HepG2 (cell line): Measurements from ENCODE around the gene FBXL13. TPM values are rescaled to one million over a fixed set of nuclear protein-coding genes. Genes with fewer than 3 reads are reported as not detected.

ENCODE experiments used
- ATAC-seq: fragments of 200-7000 bp; cut with Tn5 transposase; 3 replicates; pipeline ENCODE4 v1.9.1; 2020; ENCODE audit warnings: mild to moderate bottlenecking, moderate library complexity
- BruUV-seq: library from RNA; stranded (reverse); fragments of 400-500 nt; replicated peaks from 2 replicates; lab custom pipeline; 2021; lab: Mats Ljungman, UMichigan
- CTCF ChIA-PET: fragments of 300-600 bp; formaldehyde crosslinking; extraction: SDS; loops from one replicate; lab custom pipeline; 2021; ENCODE audit warnings: low total read pairs, inconsistent platforms, low intra/inter-chr PET ratio; lab: Yijun Ruan, JAX
- POLR2A ChIA-PET: fragments of 350-600 bp; sonication (Branson Sonifier 250); formaldehyde crosslinking; loops from one replicate; lab custom pipeline; 2020; ENCODE audit warnings: antibody characterized with exemption, inconsistent platforms; lab: Yijun Ruan, JAX
- DNase-seq: peaks from one replicate; pipeline ENCODE4 v3.0.0-alpha.2; 2015; ENCODE audit warnings: low spot score
- FAIRE-seq: peaks from 3 replicates; lab custom pipeline; 2011; peaks lifted over from hg19 to GRCh38; lab: Jason Lieb, UNC
- H2AFZ ChIP-seq: one replicate; pipeline ENCODE4 v1.6.1; 2011; ENCODE audit warnings: low read length, inconsistent platforms
- H3K27ac ChIP-seq: fragments of 300-600 bp; 3 replicates; pipeline ENCODE4 v1.8.0; 2011; ENCODE audit warnings: mixed run types, mild to moderate bottlenecking, mixed read lengths, low read length, inconsistent platforms; ENCODE audit not compliant: insufficient read depth; ENCODE audit errors: extremely low read length
- H3K27me3 ChIP-seq, 2 experiments: fragments of 200-600 bp in 1 of 2; 2 replicates in 1 of 2; 3 replicates in 1 of 2; pipeline versions ENCODE4 v1.6.0 to v1.8.0; 2011; ENCODE audit warnings: low read length in 2 of 2, mild to moderate bottlenecking in 2 of 2, moderate library complexity in 2 of 2, inconsistent platforms in 1 of 2; ENCODE audit not compliant: insufficient read depth in 2 of 2, control insufficient read depth in 1 of 2
- H3K36me3 ChIP-seq, 2 experiments: fragments of 200-600 bp in 1 of 2; replicated peaks in 1 of 2; 2 replicates in 1 of 2; 3 replicates in 1 of 2; pipeline versions ENCODE4 v1.5.1 to v1.8.0; 2011; ENCODE audit warnings: low read length in 2 of 2, inconsistent platforms in 1 of 2; ENCODE audit not compliant: insufficient read depth in 2 of 2, control insufficient read depth in 1 of 2
- H3K4me1 ChIP-seq: 2 replicates; pipeline ENCODE4 v1.5.1; 2012; ENCODE audit warnings: low read length, inconsistent platforms; ENCODE audit not compliant: insufficient read depth
- H3K4me2 ChIP-seq: 2 replicates; pipeline ENCODE4 v1.6.0; 2011; ENCODE audit warnings: low read depth, low read length, inconsistent platforms
- H3K4me3 ChIP-seq, 3 experiments: fragments of 200-600 bp in 1 of 3; sonication (generic), shearing (Covaris generic) in 1 of 3; replicated peaks in 1 of 3; 2 replicates each; pipeline ENCODE4 v1.5.1; 2011 to 2016; ENCODE audit warnings: low read length in 3 of 3, inconsistent platforms in 2 of 3, low read depth in 2 of 3, mild to moderate bottlenecking in 2 of 3, control low read depth in 1 of 3, mixed read lengths in 1 of 3; ENCODE audit not compliant: insufficient read depth in 1 of 3
- H3K79me2 ChIP-seq: one replicate; pipeline ENCODE4 v1.6.1; 2011; ENCODE audit warnings: low read length, inconsistent platforms; ENCODE audit not compliant: insufficient read depth
- H3K9ac ChIP-seq: 2 replicates; pipeline ENCODE4 v1.6.0; 2011; ENCODE audit warnings: mild to moderate bottlenecking, low read depth, low read length, inconsistent platforms; ENCODE audit not compliant: insufficient read depth
- H3K9me3 ChIP-seq: 2 replicates; pipeline ENCODE4 v1.5.1; 2012; ENCODE audit warnings: mild to moderate bottlenecking, low read length
- H4K20me1 ChIP-seq: 2 replicates; pipeline ENCODE4 v1.6.0; 2011; ENCODE audit warnings: inconsistent platforms, mild to moderate bottlenecking, low read length, moderate library complexity; ENCODE audit not compliant: insufficient read depth
- ASH2L ChIP-seq: fragments of 300-600, 200-600 bp; sonication (generic); IDR thresholded peaks from 2 replicates; pipeline ENCODE4 v1.7.0; 2017; ENCODE audit warnings: low read depth, mild to moderate bottlenecking, moderate library complexity, mixed read lengths, low read length; ENCODE audit not compliant: insufficient read length
- BCL6 ChIP-seq: IDR thresholded peaks from 2 replicates; pipeline ENCODE4 v1.6.1; 2016; ENCODE audit warnings: missing genetic modification reagents, missing compliant biosample characterization
- FOSL1 ChIP-seq: sonication (generic); formaldehyde crosslinking; IDR thresholded peaks from 2 replicates; pipeline ENCODE4 v1.9.0; 2021; ENCODE audit warnings: missing genetic modification reagents, borderline replicate concordance
- FOXA1 ChIP-seq, 2 experiments: fragments of 450-650 bp in 1 of 2; sonication (generic) in 1 of 2; formaldehyde crosslinking in 1 of 2; IDR thresholded peaks; 2 replicates each; pipeline versions ENCODE4 v1.4.0 to v1.6.1; 2016 to 2020; ENCODE audit warnings: missing genetic modification reagents in 1 of 2
- NR2C2 ChIP-seq: sonication (generic); formaldehyde crosslinking; IDR thresholded peaks from 2 replicates; pipeline ENCODE4 v1.4.0; 2020; ENCODE audit warnings: missing genetic modification reagents, mild to moderate bottlenecking, moderate library complexity, borderline replicate concordance
- SUZ12 ChIP-seq: fragments of 150-350 bp; IDR thresholded peaks from 2 replicates; pipeline ENCODE4 v1.6.1; 2014; ENCODE audit warnings: low read depth, low read length
- ZBTB25 ChIP-seq: IDR thresholded peaks from 2 replicates; pipeline ENCODE4 v1.6.1; 2018; ENCODE audit warnings: missing genetic modification reagents
- ZNF256 ChIP-seq: sonication (generic); formaldehyde crosslinking; conservative IDR thresholded peaks from 2 replicates; pipeline ENCODE4 v1.4.0; 2020; ENCODE audit warnings: missing genetic modification reagents
- ZNF263 ChIP-seq: sonication (generic); formaldehyde crosslinking; IDR thresholded peaks from 2 replicates; pipeline ENCODE4 v1.4.0; 2020; ENCODE audit warnings: missing genetic modification reagents
- WGBS: methylation state at CpG from one replicate; pipeline ENCODE4 v1.1.6; 2017; ENCODE audit warnings: low lambda C conversion rate; 5-methylcytosine and 5-hydroxymethylcytosine counted together
- in situ Hi-C: cut with HindIII; loops from 2 replicates; pipeline ENCODE4 v1.10.0; 2017; ENCODE audit warnings: low pct_unique_long_range_greater_than_20kb; ENCODE audit not compliant: extremely low pct_ligation_motif_present
- intact Hi-C: fragments of 100-400 bp; cut with micrococcal nuclease; formaldehyde crosslinking; loops from one replicate; pipeline ENCODE4 v1.10.0; 2022; ENCODE audit not compliant: unreplicated experiment
- polyA plus RNA-seq, 8 experiments: library from polyadenylated mRNA; depleted of rRNA in 3 of 8; stranded (reverse) in 7 of 8; unstranded in 1 of 8; fragments of >200 nt; fragmentation: Illumina TruSeq in 4 of 8; extraction: Trizol in 4 of 8; gene quantifications; 2 replicates each; pipeline versions ENCODE4 v1.2.1 to v1.2.3, GENCODE V29; 2011 to 2016; ENCODE audit warnings: low read depth in 4 of 8, missing spikeins in 1 of 8, mixed read lengths in 1 of 8; ENCODE audit not compliant: insufficient read depth in 1 of 8
- total RNA-seq, 5 experiments: library from RNA; depleted of rRNA; stranded (reverse); fragments of >200 nt; fragmentation: Illumina TruSeq; extraction: Trizol; gene quantifications; 2 replicates each; pipeline ENCODE4 v1.2.3, GENCODE V29; 2016; ENCODE audit warnings: low read depth in 1 of 5
- TF ChIP-seq, protein P1 (sequence below): IDR thresholded peaks from 2 replicates; pipeline ENCODE4 v1.6.1; 2016

Gene FBXL13
- total and polyA plus RNA-seq, 2 of the 13 experiments (the other 11 are each of a cell fraction or from before 2014, with no cell fraction given): 0.24 to 0.77 TPM

- TF ChIP-seq, protein P1, sequence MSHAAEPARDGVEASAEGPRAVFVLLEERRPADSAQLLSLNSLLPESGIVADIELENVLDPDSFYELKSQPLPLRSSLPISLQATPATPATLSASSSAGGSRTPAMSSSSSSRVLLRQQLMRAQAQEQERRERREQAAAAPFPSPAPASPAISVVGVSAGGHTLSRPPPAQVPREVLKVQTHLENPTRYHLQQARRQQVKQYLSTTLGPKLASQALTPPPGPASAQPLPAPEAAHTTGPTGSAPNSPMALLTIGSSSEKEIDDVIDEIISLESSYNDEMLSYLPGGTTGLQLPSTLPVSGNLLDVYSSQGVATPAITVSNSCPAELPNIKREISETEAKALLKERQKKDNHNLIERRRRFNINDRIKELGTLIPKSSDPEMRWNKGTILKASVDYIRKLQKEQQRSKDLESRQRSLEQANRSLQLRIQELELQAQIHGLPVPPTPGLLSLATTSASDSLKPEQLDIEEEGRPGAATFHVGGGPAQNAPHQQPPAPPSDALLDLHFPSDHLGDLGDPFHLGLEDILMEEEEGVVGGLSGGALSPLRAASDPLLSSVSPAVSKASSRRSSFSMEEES (CRISPR knock-in tag): no peak
- TF ChIP-seq FOSL1 (CRISPR knock-in tag) (no peak; the same call in 1 of the 2 replicates), FOXA1 (IDR thresholded peaks at IDR 0.05) (peak; percentile 70), FOXA1 (CRISPR knock-in tag; IDR thresholded peaks at IDR 0.05) (0 out of 2 replicates have a peak, but pooled peaks have one; percentile 61), NR2C2 (CRISPR knock-in tag) (no peak), ZBTB25 (no peak), BCL6 (CRISPR knock-in tag) (peak; percentile 55), ZNF256 (CRISPR knock-in tag) (no peak)
Observed at GRCh38 chr7:102860351-102860811, 214.2 kb downstream of the FBXL13 start (continued).

DNA sequence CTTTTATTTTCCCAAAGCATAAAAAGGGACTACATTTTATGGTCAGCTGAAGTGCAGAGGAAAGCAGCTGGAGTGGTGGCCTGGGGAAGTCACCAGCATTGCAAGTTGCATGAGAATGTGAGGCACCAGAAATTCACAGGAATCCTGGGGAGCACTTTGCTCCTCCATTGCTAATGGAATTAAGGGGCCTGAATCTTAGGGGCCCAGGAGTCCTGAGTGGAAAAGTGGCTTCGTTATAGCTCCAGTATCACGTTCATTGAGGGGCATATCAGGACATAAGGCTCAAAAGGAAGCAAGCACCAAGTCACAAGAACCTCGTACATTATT is 214.8 kb downstream of the FBXL13 start:
- intact Hi-C loops: no loop called here
- FAIRE-seq: no peak
- peak; percentile 49 for ATAC-seq
- Histone ChIP-seq H3K4me2 (peak overlapping the region; percentile 61), H3K4me3 (no peak overlapping the region), H3K36me3 (no peaks in the 10 kb centered on the region), H3K4me1 (peaks cover 23% of the 10 kb centered on the region), H3K79me2 (no peaks in the 10 kb centered on the region), H2AFZ (no peak overlapping the region), H3K27me3 (no peaks in the 10 kb centered on the region; a peak in 1 of 5 replicates), H3K9me3 (no peaks in the 10 kb centered on the region), H3K9ac (no peak overlapping the region), H4K20me1 (no peaks in the 10 kb centered on the region), H3K27ac (peak overlapping the region; percentile 49)
- BruUV-seq: no TSS peak
- no peak for DNase-seq
- TF ChIP-seq ZNF263 (CRISPR knock-in tag) (peak; percentile 70; the same call in 1 of the 2 replicates), ASH2L (peak; percentile 4), SUZ12 (no peak)
- in situ Hi-C loops: no loop called here
- 60% methylated on average over 3 of the region's 3 CpGs for WGBS
- ChIA-PET CTCF (no interaction called here), POLR2A (interaction anchor here (0.9 kb wide), 1 partner anchor 14 kb away, joined by 3 read pairs; no protein-coding TSS in a partner anchor)
